CD4-positive, alpha-beta T cell treated with Interleukin-6 at 100 ng/mL for 8 hours (primary cell): ENCODE results near the gene FTCD.

Experiments used
- DNase-seq: peaks from one replicate; pipeline ENCODE4 v3.0.0-alpha.2; 2020; ENCODE audit warnings: mixed read lengths, low spot score

The FTCD gene

DNA sequence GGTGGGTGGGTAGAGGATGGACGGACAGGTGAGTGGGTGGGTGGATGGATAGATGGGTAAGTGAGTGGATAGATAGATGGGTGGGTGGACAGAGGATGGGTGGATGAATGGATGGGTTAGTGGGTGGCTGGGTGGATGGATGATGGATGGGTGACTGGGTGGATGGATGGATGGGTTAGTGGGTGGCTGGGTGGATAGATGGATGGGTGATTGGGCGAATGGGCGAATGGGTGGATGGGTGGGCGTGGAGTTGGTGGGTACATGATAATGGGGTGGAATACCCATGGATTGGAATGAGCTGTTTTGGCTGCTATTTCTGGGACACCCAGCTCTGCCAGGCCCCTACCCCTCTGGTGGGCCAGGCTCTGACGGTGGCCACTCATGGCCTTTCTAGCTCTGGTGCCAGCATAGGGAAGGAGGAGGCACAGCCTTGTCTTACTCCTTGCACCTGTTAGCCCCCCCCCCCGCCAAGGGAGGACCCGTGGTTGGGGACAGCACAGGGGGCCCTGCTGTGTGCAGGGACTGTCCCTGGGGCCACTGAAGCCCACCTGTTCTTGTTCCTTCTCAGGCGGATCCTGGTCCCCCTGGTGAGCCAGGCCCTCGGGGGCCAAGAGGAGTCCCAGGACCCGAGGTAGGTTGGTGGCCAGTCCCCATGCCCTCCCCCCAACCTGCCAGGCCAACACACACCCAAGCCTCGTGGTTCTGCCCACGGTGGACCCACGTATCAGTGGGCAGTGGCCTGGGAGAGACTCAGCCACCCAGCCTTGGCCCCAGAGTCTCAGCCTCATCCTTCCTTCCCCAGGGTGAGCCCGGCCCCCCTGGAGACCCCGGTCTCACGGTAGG lies 31.1 kb downstream of the FTCD start:
- DNase-seq, result no peak

DNA sequence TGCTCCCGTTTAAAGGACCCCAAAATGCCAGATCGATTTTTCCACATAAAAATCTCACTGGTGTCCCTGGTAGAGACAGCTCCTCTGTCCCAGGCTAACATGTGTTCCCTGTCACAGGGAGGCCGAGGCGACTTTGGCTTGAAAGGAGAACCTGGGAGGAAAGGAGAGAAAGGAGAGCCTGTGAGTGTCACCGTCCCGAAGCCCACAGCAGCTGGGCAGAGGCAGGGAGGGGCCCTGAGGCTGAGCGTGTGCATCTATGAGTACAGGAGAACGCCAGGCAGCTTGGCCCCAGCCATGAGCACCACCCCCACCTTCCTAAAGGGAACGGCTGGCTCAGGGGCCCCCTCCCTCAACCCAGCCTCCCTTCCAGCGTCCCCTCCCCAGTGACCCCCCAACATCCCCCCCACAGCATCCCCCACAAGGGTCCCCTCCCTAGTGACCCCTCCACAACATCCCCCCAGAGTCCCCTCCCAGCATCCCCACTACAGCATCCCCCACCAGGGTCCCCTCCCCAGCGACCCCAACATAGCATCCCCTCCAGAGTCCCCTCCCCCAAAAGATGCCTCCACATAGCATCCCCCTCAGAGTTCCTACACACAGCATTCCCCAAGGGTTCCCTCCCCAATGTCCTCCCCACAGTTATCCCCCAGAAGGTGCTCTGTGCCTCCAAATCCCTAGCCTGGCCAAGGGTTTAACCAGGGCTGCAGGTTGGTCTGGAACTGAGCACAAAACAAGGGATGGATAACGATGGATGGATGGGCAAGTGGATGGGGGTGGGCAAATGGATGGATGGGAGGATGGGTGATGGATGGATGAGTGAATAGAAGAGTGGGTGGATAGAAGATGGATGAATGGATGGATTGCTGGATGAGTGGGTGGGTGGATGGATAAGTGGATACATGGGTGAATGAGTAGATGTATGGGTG lies 32.4 kb downstream of the FTCD start:
- DNase-seq, result no peak

DNA sequence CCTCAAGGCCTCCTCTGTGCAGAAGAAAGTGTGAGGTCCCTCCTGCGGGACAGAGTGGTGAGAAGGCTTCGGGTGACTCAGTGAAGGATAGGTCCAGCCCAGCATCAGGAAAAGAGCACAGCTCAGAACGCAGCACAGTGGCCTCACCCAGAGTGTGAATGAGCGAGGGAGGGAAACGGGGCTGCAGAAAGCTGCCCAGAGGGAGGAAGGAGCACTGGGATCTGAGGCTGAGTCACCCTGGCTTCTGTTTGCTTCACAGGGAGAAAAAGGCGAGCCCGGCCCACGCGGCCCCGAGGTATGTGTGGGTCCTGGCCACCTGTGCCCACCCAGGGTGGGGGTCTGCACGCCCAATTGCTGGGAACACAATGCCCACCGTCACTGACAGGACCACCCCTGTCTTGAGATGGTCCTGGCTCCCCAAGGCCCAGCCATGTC lies 33.1 kb downstream of the FTCD start:
- DNase-seq, result no peak

DNA sequence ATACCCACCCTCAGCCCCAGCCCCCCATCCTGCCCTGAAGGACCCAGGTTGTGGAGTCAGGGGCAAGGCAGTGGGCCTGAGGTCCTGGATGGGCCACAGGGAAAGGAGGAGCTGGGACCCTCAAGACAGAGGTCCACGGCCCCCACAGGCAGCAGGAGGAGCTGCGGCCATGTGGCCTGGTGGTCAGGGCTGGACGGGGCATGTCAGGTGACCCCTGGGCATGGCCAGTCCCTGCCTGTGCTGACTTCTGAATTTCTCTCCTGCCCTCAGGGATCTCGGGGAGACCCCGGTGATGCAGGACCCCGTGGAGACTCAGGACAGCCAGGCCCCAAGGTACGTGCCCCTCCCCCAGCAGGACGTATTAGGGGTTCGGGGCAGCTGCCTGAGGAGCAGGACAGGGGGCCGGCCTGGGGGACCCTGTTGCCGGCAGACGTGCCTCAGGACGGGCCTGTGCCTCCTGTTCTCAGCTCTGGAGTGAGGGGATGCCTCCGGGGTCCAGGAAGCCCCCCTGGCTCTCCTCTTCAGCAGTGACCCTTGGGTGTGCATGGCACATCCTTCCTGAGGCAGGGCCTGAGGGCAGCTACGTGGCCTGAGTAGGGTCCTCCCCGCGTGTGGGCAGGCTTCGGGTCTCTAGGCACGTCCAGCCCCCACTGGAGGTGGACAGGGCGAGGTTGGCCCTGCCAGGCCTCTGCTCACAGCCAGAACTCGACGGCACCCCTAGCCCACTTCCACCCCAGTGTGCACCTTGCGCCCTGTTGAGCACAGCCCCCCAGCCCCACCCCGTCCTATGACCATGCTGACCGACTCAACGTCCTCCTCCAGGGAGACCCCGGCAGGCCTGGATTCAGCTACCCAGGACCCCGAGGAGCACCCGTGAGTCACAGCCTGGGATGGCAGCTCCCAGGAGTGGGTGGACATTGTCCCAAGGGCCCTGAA lies 33.8 kb downstream of the FTCD start:
- no peak for DNase-seq

DNA sequence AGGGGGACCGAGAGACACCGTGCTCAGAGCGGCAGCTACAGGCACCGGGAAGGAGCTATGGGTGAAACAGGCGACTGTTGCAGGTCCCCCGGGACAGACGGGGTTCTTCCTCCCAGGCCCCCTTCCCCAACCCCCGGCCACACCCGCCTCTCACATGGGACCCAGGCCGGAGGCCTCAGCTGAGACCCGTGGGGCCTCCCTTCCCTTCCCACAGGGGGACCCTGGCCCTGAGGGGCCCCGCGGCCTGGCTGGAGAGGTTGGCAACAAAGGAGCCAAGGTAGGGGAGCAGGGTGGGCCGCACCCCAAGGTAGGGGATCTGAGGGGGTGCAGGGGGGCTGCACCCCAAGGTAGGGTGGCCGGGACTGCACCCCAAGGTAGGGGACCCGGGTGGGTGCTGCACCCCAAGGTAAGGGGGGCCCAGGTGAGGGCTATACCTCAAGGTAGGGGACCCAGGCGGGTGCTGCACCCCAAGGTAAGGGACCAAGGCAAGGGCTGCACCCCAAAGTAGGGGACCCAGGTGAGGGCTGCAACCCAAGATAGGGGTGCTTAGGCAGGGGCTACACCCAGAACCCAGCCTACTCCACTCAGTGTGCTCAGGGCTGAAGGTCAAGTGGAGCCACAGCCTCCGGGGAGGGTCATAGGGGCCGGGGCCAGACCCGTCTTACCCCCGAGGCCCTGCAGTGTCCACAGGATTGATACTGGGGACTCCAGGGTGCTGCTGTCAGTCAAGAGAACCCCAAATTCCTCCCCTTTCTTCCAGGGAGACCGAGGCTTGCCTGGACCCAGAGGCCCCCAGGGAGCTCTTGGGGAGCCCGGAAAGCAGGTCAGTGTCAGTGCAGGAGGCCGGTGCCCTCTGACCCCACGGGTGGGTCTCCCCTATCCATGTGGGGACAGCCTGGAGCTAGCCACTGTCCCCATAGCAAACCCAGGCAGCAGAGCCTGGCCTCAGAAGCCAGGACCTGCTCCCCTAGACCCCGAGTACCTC lies 34.8 kb downstream of the FTCD start:
- DNase-seq, result no peak

DNA sequence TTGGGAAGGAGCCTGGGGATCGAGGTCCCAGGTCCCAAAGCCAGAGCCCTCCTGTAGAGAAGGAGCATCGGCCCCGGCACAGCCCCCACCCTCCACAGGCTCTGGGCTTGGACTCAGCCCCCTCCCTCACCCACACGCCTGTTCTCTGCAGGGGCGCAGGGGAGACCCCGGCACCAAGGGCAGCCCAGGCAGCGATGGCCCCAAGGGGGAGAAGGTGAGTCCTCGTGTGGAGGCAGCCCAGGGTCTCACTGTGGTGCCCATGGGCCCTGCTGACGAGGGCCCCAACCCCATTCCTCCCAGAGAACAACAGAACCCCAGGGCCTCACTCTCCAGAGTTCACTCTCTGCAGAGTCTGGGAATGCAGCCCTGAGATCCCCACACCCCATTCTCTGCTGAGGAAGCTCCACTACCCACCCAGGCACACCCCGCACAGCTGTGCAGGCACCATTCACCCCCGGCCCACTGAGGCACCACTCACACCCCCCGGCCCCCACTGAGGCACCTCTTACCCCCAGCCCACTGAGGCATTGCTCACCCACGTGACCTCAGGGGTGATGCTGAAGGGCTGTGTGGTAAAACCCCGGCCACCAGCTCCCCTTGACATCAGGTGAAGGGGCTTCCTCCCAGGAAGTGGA lies 35.6 kb downstream of the FTCD start:
- no peak for DNase-seq

DNA sequence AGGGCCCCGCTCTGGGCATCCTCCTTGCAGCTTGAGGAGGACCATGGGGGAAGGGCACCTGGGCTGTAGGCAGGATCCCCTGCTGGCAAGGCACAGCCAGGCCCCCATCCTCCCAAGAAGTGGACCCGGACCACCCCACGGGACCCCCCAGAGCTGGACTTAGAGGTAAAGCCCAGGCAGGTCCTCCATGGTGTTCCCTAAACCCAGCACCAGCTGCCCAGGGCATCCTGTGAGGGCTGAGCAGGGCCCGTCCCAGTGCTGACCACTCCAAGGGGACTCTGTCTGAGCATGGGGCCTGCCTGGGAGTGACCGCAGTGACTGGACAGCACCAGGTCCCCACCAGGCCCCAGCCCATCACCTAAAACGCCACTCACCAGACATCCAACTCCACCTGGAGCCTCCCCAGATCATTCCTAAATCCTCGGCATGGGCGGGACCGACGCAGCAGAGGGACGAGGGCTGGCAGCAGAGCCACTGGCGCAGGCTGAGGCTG lies 36.2 kb downstream of the FTCD start:
- DNase-seq, result no peak

DNA sequence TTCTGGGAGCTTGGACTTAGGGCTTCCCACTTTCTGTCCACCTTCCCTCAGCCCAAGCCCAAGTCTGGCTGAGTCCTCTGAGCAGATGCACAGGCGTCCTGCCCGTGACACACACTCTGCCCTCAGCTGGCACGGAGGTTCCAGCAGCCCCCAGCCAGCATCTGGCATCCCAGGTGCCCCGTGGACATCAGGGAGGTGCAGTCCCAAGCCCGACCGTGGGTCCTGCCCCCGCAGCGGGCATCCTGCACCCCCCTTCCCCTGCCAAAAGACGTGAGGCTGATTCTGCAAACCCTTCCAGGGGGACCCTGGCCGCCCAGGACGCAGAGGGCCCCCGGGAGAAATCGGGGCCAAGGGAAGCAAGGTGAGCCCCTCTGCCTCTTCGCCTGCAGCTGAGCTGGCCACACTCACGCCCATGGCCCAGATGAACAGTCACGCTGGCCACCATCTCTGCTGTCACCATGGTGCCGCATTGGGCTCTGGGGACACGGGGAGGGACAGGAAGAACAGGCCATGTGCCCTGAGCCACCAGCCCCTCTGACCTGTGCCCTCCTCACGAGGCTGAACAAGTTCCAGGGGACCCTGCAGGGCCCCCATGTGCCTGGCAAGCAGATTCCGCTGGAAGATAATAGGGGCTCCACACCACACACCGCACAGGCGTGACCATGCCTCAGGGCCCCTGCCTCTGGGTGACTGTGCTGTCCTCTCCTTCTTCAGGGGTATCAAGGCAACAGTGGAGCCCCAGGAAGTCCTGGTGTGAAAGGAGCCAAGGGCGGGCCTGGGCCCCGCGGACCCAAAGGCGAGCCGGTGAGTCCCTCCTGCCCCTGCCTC lies 36.8 kb downstream of the FTCD start:
- no peak for DNase-seq

DNA sequence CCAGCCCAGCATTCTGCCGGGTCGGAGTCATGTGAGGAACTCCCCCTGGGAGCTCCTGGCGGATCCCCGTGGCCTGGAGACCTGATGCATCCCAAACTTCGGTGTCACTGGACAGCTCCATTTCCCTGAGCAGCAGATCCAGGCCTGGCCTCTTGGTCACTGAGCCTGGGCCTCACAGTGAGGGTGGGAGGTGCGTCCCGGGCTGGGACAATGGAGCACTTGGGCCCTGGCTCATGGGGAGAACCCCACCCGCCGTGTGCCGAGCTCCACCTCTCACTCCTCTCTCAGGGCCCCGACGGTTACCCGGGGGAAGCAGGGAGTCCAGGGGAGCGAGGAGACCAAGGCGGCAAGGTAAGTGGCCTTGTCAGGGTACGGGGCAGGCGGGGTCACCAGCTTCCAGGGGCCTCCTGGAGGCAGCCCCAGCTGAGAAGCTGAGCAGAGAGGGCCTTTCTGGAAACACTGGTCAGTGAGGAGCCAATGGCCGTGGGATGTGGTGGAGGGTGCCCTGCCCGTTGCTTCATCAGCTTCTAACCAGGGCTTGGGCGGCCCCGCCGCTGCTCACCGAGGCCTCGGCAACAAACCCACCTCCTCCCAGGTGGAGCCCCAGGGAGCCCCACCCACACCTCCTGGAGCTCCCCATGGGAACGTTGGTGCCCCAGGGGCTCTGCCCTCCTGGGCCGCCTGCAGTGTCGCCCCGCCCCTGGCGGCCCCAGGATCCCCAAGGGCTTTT lies 37.6 kb downstream of the FTCD start:
- DNase-seq, result no peak

DNA sequence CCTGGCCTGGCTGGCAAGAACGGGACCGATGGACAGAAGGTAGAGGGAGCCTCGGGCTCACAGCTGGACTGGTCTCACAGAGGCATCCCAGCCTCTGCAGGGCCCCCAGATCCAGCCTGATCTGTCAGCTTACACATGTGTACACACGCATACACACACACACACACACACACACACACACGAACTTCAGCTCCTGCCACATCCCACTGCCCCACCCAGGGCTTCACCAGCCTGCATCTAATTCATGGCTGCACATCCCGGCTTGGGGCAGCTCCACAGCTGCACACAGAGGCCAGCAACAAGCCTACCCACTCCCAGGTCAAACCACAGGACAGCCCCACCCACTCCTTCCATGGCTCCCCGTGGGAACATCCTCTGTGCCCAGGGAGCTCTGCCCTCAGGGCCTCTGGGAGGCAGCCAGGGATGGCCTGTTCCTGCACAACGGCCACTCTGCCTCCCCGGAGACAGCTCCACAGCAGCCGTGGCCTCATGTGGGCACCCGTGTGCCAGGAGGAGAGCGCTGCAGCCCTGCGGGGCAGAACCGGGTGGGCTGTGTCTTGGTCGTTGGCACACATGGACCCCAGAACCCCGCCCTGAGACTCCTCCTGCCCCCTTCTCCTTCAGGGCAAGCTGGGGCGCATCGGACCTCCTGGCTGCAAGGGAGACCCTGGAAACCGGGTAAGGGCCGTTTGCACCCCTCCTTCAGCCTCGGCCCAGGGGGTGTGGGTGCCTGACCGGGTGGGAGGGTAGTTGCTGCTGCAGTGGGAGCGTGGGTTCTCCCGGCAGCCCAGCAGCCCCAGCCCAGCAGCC lies 38.4 kb downstream of the FTCD start:
- DNase-seq, result no peak

DNA sequence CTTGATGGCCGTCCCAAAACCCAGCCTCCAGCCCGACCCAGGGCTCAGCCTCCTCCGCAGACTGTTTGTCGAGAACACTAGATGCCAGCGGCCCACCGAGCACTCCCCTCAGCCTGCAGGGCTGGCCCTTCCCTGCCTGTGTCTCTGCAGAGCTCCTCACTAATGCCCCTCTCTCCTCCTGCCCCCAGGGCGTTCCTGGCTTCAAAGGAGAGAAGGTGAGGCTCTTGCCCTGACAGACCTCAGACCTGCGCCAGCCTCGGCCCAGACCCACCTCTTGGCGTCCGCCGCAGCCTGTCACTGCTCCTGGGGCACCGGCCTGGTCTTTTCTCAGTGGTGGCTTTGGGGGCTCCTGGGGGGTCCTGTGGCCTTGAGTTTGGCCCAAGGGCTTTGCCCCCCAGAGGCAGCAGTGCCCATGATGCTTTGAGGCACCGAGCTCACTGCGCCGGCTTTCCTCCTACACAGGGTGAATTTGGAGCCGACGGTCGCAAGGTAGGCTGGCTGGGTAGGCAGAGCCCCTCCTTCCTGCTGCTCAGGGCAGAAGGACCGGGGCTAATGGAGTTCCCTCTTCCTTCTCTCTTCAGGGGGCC lies 39.1 kb downstream of the FTCD start:
- DNase-seq, result no peak

DNA sequence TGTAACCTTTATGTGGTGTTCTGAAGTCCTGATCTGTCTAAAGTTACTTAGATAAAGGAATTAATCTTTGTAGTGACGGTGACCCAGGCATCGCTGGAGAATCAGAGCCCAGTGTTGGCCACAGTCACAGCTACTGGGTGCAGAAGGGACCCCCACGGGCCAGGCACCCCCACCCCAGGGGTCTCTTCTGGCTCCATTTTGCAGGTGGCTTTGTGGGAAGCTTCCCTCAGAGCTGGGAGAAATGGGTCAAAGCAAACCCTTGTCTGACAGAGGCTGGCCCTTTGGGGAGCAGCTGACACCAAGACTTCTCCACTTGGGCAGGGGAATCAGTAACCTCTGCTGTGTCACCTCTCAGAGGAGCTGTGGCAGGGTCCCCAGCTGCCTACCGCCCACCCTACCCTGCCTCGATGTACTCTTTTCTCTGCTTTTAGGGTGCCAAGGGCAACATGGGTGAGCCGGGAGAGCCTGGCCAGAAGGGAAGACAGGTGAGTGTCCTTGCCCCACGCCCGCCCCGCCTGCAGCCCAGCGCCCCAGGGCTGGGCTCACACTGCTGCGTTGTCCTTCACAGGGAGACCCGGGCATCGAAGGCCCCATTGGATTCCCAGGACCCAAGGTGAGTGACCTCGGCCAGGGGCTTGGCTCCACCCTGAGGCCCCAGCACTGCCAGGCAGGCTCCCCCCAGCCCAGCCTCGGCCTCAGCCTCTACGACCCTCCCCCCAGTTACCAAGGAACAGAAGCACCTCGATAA lies 39.8 kb downstream of the FTCD start:
- no peak for DNase-seq

DNA sequence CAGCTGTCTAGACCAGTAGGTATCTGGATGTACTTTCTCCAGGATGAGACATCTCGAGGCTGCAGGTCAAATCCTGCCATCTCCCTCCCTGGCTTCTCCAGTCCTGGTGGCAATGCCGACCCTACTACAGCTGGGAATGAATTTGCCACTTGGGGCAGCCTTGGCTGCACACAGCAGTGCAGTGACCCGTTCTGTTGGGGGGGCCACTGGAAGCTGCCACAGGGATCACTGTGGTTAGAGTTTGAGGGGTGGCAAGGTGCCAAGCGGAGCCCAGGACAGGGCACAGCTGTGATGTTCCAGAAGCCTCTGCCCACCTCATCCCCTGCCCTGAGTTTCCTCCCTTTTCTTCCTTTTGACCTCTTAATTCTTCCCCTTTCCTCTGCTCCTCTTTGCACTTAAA lies 40.4 kb downstream of the FTCD start:
- DNase-seq, result no peak

DNA sequence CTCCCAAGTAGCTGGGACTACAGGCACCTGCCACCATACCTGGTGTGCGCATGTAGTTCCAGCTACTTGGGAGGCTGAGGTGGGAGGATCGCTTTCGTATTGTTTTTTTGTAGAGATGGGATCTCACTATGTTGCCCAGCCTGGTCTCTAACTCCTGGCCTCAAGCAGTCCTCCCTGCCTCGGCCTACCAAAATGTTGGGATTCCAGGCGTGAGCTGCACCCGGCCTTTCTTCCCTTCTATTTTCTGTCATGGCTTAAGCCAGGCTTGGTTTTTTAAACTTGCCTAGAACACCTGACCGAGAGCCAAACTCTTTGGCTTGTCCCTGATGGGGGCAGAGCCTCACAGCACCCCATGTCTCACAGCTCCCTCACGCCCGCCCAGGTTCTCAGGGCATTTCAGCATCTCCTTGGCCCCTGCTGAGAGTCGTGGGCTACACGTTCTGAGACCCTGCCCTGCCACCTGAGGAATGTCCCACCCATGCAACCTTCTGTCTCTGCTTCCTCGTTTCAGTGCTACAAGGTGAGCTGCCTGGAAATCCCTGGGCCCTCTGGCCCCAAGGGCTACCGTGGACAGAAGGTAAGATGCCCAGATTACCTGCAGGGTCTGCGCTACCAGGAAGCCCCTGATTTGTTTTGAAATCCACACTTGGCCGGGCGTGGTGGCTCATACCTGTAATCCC lies 41.7 kb downstream of the FTCD start:
- DNase-seq, result no peak

DNA sequence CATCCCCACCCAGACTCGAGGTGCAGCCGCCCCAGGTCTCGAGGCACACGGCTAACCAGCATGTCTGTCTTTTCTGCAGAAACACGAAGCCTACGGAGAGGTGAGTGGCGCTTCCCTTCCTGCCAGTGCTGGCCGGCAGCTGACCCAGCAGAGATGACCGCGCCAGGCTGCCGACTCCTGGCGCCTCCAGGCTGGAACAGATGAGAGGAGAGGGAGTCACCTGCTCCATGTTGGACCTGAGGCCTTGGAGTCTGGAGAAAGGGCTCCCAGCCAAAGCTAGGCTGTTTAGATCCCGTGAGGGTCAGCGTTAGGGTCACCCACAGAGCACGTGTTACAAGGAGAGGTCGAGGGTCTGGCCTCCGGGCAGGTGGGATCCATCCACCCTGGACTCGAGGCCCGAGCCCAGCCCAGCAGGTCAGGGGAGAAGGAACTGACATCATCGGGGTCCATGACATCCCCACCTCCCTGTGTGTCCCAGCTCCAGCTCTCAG lies 42.6 kb downstream of the FTCD start:
- DNase-seq, result no peak
